Neural progenitor cell (in vitro differentiated cells): ENCODE results near the gene CACNG7.

Experiments used
- EZH2 ChIP-seq: fragments of 200-600 bp; sonication (generic); IDR thresholded peaks from 2 replicates; pipeline ENCODE4 v1.6.1; 2017; ENCODE audit warnings: antibody characterized with exemption, mild to moderate bottlenecking, moderate library complexity
- EZH2phosphoT487 ChIP-seq: fragments of 200-600 bp; sonication (generic); IDR thresholded peaks from 2 replicates; pipeline ENCODE4 v1.6.1; 2017; ENCODE audit warnings: antibody characterized with exemption
- TF ChIP-seq, protein P1 (sequence below): fragments of 200-600 bp; sonication (generic); IDR thresholded peaks from 2 replicates; pipeline ENCODE4 v1.5.1; 2017; ENCODE audit warnings: antibody characterized with exemption, mild to moderate bottlenecking

DNA sequence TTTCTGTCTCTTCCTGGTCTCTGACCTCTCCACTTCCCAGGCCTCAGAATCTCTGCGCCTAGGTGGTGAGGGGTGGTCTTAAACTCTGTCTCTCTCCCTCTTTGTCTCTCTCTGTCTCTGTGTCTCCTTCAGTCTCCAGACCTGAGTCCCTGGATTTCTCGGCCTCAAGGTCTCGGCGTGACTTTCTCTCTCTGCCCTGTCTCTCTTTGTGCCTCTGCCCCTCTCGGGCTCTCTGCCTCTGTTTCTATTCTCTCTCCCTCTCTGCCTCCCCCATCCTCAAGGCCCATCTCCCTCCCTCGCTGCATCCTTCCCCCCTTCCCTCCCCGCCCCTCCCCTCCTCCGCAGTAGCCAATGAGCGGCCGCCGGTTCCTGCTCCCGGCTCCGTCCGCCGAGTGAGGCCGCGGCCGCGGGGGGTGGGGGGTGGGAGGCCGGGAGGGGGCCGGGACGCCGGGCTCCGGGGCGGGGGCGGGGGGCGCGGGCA lies at the start of gene CACNG7:
- TF ChIP-seq, protein P1, sequence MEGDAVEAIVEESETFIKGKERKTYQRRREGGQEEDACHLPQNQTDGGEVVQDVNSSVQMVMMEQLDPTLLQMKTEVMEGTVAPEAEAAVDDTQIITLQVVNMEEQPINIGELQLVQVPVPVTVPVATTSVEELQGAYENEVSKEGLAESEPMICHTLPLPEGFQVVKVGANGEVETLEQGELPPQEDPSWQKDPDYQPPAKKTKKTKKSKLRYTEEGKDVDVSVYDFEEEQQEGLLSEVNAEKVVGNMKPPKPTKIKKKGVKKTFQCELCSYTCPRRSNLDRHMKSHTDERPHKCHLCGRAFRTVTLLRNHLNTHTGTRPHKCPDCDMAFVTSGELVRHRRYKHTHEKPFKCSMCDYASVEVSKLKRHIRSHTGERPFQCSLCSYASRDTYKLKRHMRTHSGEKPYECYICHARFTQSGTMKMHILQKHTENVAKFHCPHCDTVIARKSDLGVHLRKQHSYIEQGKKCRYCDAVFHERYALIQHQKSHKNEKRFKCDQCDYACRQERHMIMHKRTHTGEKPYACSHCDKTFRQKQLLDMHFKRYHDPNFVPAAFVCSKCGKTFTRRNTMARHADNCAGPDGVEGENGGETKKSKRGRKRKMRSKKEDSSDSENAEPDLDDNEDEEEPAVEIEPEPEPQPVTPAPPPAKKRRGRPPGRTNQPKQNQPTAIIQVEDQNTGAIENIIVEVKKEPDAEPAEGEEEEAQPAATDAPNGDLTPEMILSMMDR = no peak
- TF ChIP-seq EZH2 (no peak), EZH2phosphoT487 (no peak)
